ENCODE results near the gene NTMT1.

Gene NTMT1

DNA sequence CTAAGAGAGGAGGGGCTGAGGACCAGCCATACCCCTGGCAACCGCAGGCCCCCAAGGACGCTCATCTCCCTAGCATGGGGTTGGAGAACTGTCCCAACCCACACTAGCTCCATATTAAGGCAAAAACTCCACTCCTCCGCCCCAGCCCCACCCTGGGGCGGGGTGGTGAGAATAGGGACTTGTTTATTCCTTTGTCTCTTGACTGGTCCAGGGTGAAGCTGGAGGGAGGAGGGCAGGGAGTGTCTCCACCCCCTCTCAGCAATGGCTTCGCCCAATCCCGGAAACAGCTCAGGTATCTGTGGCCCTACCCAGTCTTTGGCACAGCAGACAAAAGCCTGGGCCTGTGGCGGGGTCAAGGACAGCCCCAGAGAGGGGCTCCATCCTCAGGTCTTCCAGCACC, 56.4 kb downstream of the NTMT1 start:
- no peak for DNase-seq

DNA sequence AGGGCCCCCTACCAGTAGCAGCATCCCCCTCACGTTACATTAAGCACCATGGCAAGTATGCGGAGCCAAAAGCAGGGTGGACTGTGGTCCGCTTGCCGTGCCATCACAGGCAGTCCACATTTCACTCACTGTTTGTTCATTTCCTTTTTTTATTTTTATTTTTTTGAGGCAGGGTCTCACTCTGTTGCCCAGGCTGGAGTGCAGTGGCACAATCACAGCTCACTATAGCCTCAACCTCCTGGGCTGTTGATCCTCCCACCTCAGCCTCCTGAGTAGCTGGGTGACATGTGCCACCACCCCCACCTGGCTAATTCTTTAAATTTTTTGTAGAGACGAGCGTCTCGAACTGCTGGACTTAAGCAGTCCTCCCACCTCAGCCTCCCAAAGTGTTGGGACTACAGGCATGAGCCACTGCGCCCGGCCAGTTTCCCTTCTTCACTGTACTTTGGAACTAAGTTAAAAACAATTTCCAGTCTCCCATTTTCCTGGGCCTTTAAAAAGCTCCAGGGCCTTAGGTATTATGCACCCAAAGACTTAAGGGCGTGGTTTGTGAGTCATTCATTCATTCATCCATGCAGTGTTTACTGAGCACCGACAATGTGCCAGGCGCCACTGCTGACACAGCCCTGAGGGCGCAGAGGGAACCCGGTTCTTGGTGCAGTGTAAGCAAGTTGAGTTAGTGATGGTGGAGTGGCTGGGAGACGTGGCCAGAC, 59.4 kb downstream of the NTMT1 start:
- no peak for DNase-seq
